WTC11 (cell line): ENCODE results near the gene ADGRV1. TPM values are rescaled to one million over a fixed set of nuclear protein-coding genes. Genes with fewer than 3 reads are reported as not detected.
A peak's percentile ranks its signal among the peaks of the same experiment; 100 is the strongest.

ENCODE experiments used
- ATAC-seq: fragments of 200-7000 bp; cut with Tn5 transposase; 2 replicates; pipeline ENCODE4 v1.10.0; 2021; ENCODE audit warnings: mild to moderate bottlenecking, moderate library complexity
- CTCF ChIA-PET: fragments of 300-600 bp; sonication (Branson Sonifier 250); formaldehyde crosslinking; loops from one replicate; lab custom pipeline; 2021; ENCODE audit warnings: antibody characterized with exemption; lab: Charles Lee
- POLR2A ChIA-PET: fragments of 350-600 bp; sonication (Branson Sonifier 250); formaldehyde crosslinking; loops from one replicate; lab custom pipeline; 2021; ENCODE audit warnings: antibody characterized with exemption; lab: Charles Lee
- DNase-seq: peaks from one replicate; pipeline ENCODE4 v3.0.0; 2021; ENCODE audit warnings: low spot score
- H3K27ac Mint-ChIP-seq: 2 replicates; pipeline ENCODE4 v1.8.0; 2021; ENCODE audit warnings: mixed read lengths
- H3K27me3 Mint-ChIP-seq: 2 replicates; pipeline ENCODE4 v1.8.0; 2021; ENCODE audit warnings: low read depth, mild to moderate bottlenecking, moderate library complexity, mixed read lengths
- H3K36me3 Mint-ChIP-seq: 2 replicates; pipeline ENCODE4 v1.8.0; 2021; ENCODE audit warnings: mixed read lengths
- H3K4me1 Mint-ChIP-seq: 2 replicates; pipeline ENCODE4 v1.8.0; 2022; ENCODE audit warnings: mixed read lengths
- H3K4me3 Mint-ChIP-seq: 2 replicates; pipeline ENCODE4 v1.8.0; 2021; ENCODE audit warnings: mild to moderate bottlenecking, moderate library complexity, mixed read lengths
- H3K9me3 Mint-ChIP-seq: 2 replicates; pipeline ENCODE4 v1.8.0; 2021; ENCODE audit warnings: mixed read lengths
- CBFB ChIP-seq: sonication (generic); formaldehyde crosslinking; IDR thresholded peaks from 2 replicates; pipeline ENCODE4 v1.8.1; 2022; ENCODE audit warnings: mild to moderate bottlenecking, low read depth, missing genetic modification reagents
- E2F1 ChIP-seq: sonication (generic); formaldehyde crosslinking; IDR thresholded peaks from 2 replicates; pipeline ENCODE4 v1.8.0; 2022; ENCODE audit warnings: mild to moderate bottlenecking, missing genetic modification reagents
- GABPB1 ChIP-seq: sonication (generic); formaldehyde crosslinking; IDR thresholded peaks from 2 replicates; pipeline ENCODE4 v1.8.1; 2023; ENCODE audit warnings: mild to moderate bottlenecking, missing genetic modification reagents
- GTF2I ChIP-seq: fragments of 250-450 bp; sonication (Bioruptor Pico); conservative IDR thresholded peaks from 2 replicates; pipeline ENCODE4 v1.4.0; 2021; ENCODE audit warnings: mild to moderate bottlenecking
- JAZF1 ChIP-seq: fragments of 250-450 bp; sonication (Bioruptor Pico); IDR thresholded peaks from 2 replicates; pipeline ENCODE4 v1.9.0; 2021; ENCODE audit warnings: moderate library complexity, mild to moderate bottlenecking, inconsistent platforms
- MYBL2 ChIP-seq: sonication (generic); formaldehyde crosslinking; IDR thresholded peaks from 2 replicates; pipeline ENCODE4 v1.8.1; 2023; ENCODE audit warnings: mild to moderate bottlenecking, moderate library complexity, missing genetic modification reagents
- NFE2L1 ChIP-seq: sonication (generic); formaldehyde crosslinking; IDR thresholded peaks from 2 replicates; pipeline ENCODE4 v1.8.1; 2023; ENCODE audit warnings: missing genetic modification reagents
- NR1H2 ChIP-seq: sonication (generic); formaldehyde crosslinking; IDR thresholded peaks from 2 replicates; pipeline ENCODE4 v1.9.0; 2021; ENCODE audit warnings: mild to moderate bottlenecking, moderate library complexity, missing genetic modification reagents
- NR3C1 ChIP-seq: sonication (generic); formaldehyde crosslinking; conservative IDR thresholded peaks from 2 replicates; pipeline ENCODE4 v1.8.1; 2023; ENCODE audit warnings: low read depth, mild to moderate bottlenecking, missing genetic modification reagents
- OVOL2 ChIP-seq: fragments of 250-450 bp; sonication (Bioruptor Pico); IDR thresholded peaks from 2 replicates; pipeline ENCODE4 v1.9.0; 2021; ENCODE audit warnings: mild to moderate bottlenecking, borderline replicate concordance
- PREB ChIP-seq: sonication (generic); formaldehyde crosslinking; IDR thresholded peaks from 2 replicates; pipeline ENCODE4 v1.8.1; 2022; ENCODE audit warnings: mild to moderate bottlenecking, missing genetic modification reagents, moderate library complexity, borderline replicate concordance
- PRRX2 ChIP-seq: fragments of 250-450 bp; sonication (Bioruptor Pico); IDR thresholded peaks from 2 replicates; pipeline ENCODE4 v1.8.0; 2021; ENCODE audit warnings: mild to moderate bottlenecking
- RELA ChIP-seq: sonication (generic); formaldehyde crosslinking; IDR thresholded peaks from 2 replicates; pipeline ENCODE4 v1.8.1; 2022; ENCODE audit warnings: missing genetic modification reagents, mild to moderate bottlenecking, borderline replicate concordance
- RORB ChIP-seq: fragments of 250-450 bp; sonication (Bioruptor Pico); IDR thresholded peaks from 2 replicates; pipeline ENCODE4 v1.9.0; 2021; ENCODE audit warnings: mild to moderate bottlenecking
- SMAD4 ChIP-seq: sonication (generic); formaldehyde crosslinking; IDR thresholded peaks from 2 replicates; pipeline ENCODE4 v1.8.0; 2022; ENCODE audit warnings: mild to moderate bottlenecking, missing genetic modification reagents
- SOX15 ChIP-seq: fragments of 250-450 bp; sonication (Bioruptor Pico); IDR thresholded peaks from 2 replicates; pipeline ENCODE4 v1.9.0; 2021; ENCODE audit warnings: mild to moderate bottlenecking
- TP53 ChIP-seq: sonication (generic); formaldehyde crosslinking; IDR thresholded peaks from 2 replicates; pipeline ENCODE4 v1.8.1; 2023; ENCODE audit warnings: mild to moderate bottlenecking, missing genetic modification reagents
- ZNF138 ChIP-seq: sonication (generic); formaldehyde crosslinking; conservative IDR thresholded peaks from 2 replicates; pipeline ENCODE4 v1.8.1; 2022; ENCODE audit warnings: mild to moderate bottlenecking, moderate library complexity, missing genetic modification reagents
- ZNF219 ChIP-seq: sonication (generic); formaldehyde crosslinking; IDR thresholded peaks from 2 replicates; pipeline ENCODE4 v1.8.0; 2023; ENCODE audit warnings: missing genetic modification reagents, mild to moderate bottlenecking, borderline replicate concordance
- ZNF263 ChIP-seq: sonication (generic); formaldehyde crosslinking; IDR thresholded peaks from 2 replicates; pipeline ENCODE4 v1.8.1; 2022; ENCODE audit warnings: low read depth, mild to moderate bottlenecking, moderate library complexity, missing genetic modification reagents
- ZNF281 ChIP-seq: sonication (generic); formaldehyde crosslinking; IDR thresholded peaks from 2 replicates; pipeline ENCODE4 v1.8.0; 2023; ENCODE audit warnings: mild to moderate bottlenecking, missing genetic modification reagents
- ZNF512 ChIP-seq: sonication (generic); formaldehyde crosslinking; IDR thresholded peaks from 2 replicates; pipeline ENCODE4 v1.8.1; 2022; ENCODE audit warnings: missing genetic modification reagents, borderline replicate concordance
- ZNF671 ChIP-seq: fragments of 250-450 bp; sonication (Bioruptor Pico); IDR thresholded peaks from 2 replicates; pipeline ENCODE4 v1.8.0; 2021; ENCODE audit warnings: mild to moderate bottlenecking
- total RNA-seq: library from RNA; stranded (reverse); gene quantifications from 3 replicates; pipeline ENCODE4 v1.2.3, GENCODE V29; 2021
- TF ChIP-seq, protein P1 (sequence below): fragments of 250-450 bp; sonication (Bioruptor Pico); IDR thresholded peaks from 2 replicates; pipeline ENCODE4 v1.8.0; 2021; ENCODE audit warnings: mild to moderate bottlenecking
- TF ChIP-seq, protein P2 (sequence below): sonication (generic); formaldehyde crosslinking; IDR thresholded peaks from 2 replicates; pipeline ENCODE4 v1.8.0; 2022; ENCODE audit warnings: mild to moderate bottlenecking, missing genetic modification reagents
- TF ChIP-seq, protein P3 (sequence below): fragments of 250-450 bp; sonication (Bioruptor Pico); IDR thresholded peaks from 2 replicates; pipeline ENCODE4 v1.9.0; 2021; ENCODE audit warnings: moderate library complexity, mild to moderate bottlenecking, inconsistent platforms, borderline replicate concordance
- TF ChIP-seq, protein P4 (sequence below): sonication (generic); formaldehyde crosslinking; IDR thresholded peaks from 2 replicates; pipeline ENCODE4 v1.8.0; 2022; ENCODE audit warnings: mild to moderate bottlenecking, missing genetic modification reagents

Gene ADGRV1
- total RNA-seq, 1 experiment from 2014 or later, result 74.5 TPM

GRCh38 chr5:90882448-90882847 is 323.9 kb downstream of the ADGRV1 start:
- DNase-seq, result no peak
- TF ChIP-seq, protein P1, sequence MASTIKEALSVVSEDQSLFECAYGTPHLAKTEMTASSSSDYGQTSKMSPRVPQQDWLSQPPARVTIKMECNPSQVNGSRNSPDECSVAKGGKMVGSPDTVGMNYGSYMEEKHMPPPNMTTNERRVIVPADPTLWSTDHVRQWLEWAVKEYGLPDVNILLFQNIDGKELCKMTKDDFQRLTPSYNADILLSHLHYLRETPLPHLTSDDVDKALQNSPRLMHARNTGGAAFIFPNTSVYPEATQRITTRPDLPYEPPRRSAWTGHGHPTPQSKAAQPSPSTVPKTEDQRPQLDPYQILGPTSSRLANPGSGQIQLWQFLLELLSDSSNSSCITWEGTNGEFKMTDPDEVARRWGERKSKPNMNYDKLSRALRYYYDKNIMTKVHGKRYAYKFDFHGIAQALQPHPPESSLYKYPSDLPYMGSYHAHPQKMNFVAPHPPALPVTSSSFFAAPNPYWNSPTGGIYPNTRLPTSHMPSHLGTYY, result no peak
- no peak for TF ChIP-seq NR3C1 (CRISPR knock-in tag)
- no peak for TF ChIP-seq PRRX2 (CRISPR knock-in tag)
- no peak for TF ChIP-seq MYBL2
- no peak for TF ChIP-seq ZNF138 (CRISPR knock-in tag)
- no peak for TF ChIP-seq ZNF219
- TF ChIP-seq PREB (CRISPR knock-in tag), result no peak
- no peak for TF ChIP-seq CBFB
- TF ChIP-seq, protein P2, sequence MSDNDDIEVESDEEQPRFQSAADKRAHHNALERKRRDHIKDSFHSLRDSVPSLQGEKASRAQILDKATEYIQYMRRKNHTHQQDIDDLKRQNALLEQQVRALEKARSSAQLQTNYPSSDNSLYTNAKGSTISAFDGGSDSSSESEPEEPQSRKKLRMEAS (CRISPR knock-in tag), result no peak
- TF ChIP-seq RORB, result no peak
- no peak for TF ChIP-seq SOX15 (CRISPR knock-in tag)
- no peak for TF ChIP-seq RELA
- TF ChIP-seq OVOL2, result no peak
- TF ChIP-seq ZNF671 (CRISPR knock-in tag), result no peak
- TF ChIP-seq GABPB1 (CRISPR knock-in tag), result no peak
- Mint-ChIP-seq H3K27ac (no peak overlapping the region), H3K9me3 (no peaks in the 10 kb centered on the region), H3K36me3 (peaks cover 4% of the 10 kb centered on the region), H3K4me1 (peaks cover 57% of the 10 kb centered on the region), H3K4me3 (no peak overlapping the region), H3K27me3 (no peaks in the 10 kb centered on the region)
- CTCF ChIA-PET, result no interaction called here
- ATAC-seq, result 0 out of 2 replicates have a peak, but pooled peaks have one; percentile 31
- POLR2A ChIA-PET, result no interaction called here

- no peak for ATAC-seq
- Mint-ChIP-seq H3K4me1 (peaks cover 50% of the 10 kb centered on the region), H3K36me3 (no peaks in the 10 kb centered on the region), H3K27ac (no peak overlapping the region), H3K4me3 (no peak overlapping the region), H3K27me3 (no peaks in the 10 kb centered on the region), H3K9me3 (no peaks in the 10 kb centered on the region)
- CTCF ChIA-PET, result interaction anchor here (2.0 kb wide), 1 partner anchor 20 kb away, joined by 8 read pairs; no protein-coding TSS in a partner anchor
- no peak for DNase-seq
- POLR2A ChIA-PET, result no interaction called here
- TF ChIP-seq ZNF671 (CRISPR knock-in tag) (no peak), MYBL2 (no peak), ZNF512 (CRISPR knock-in tag) (no peak), ZNF263 (no peak), PRRX2 (CRISPR knock-in tag) (no peak), JAZF1 (CRISPR knock-in tag) (no peak), E2F1 (CRISPR knock-in tag) (no peak), NR1H2 (CRISPR knock-in tag) (no peak), TP53 (CRISPR knock-in tag) (no peak), GTF2I (CRISPR knock-in tag) (no peak), ZNF281 (CRISPR knock-in tag) (no peak), SMAD4 (CRISPR knock-in tag) (no peak), NFE2L1 (CRISPR knock-in tag) (no peak)
- TF ChIP-seq, protein P2 (CRISPR knock-in tag), result no peak
- TF ChIP-seq, protein P3, sequence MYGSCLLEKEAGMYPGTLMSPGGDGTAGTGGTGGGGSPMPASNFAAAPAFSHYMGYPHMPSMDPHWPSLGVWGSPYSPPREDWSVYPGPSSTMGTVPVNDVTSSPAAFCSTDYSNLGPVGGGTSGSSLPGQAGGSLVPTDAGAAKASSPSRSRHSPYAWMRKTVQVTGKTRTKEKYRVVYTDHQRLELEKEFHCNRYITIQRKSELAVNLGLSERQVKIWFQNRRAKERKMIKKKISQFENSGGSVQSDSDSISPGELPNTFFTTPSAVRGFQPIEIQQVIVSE (CRISPR knock-in tag), result no peak
- TF ChIP-seq, protein P4, sequence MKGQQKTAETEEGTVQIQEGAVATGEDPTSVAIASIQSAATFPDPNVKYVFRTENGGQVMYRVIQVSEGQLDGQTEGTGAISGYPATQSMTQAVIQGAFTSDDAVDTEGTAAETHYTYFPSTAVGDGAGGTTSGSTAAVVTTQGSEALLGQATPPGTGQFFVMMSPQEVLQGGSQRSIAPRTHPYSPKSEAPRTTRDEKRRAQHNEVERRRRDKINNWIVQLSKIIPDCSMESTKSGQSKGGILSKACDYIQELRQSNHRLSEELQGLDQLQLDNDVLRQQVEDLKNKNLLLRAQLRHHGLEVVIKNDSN, result no peak
Measured at GRCh38 chr5:90885180-90885868, 326.7 kb downstream of the ADGRV1 start.
